Rectal smooth muscle tissue (tissue), 1 donor: ENCODE results near the gene CEACAM16.

Source experiments
- H3K27ac ChIP-seq: one replicate; pipeline ENCODE4 v1.7.0; 2013; ENCODE audit warnings: low read depth, low read length, inconsistent platforms
- H3K27me3 ChIP-seq: one replicate; pipeline ENCODE4 v1.7.0; 2013; ENCODE audit warnings: low read length; ENCODE audit not compliant: control insufficient read depth, insufficient read depth
- H3K36me3 ChIP-seq: one replicate; pipeline ENCODE4 v1.7.0; 2013; ENCODE audit warnings: low read length; ENCODE audit not compliant: control insufficient read depth, insufficient read depth
- H3K4me1 ChIP-seq: one replicate; pipeline ENCODE4 v1.7.0; 2013; ENCODE audit warnings: low read length; ENCODE audit not compliant: control insufficient read depth, insufficient read depth
- H3K4me3 ChIP-seq: one replicate; pipeline ENCODE4 v1.7.0; 2013; ENCODE audit warnings: low read length
- H3K9ac ChIP-seq: one replicate; pipeline ENCODE4 v1.7.0; 2013; ENCODE audit warnings: low read length

Gene CEACAM16, protein sequence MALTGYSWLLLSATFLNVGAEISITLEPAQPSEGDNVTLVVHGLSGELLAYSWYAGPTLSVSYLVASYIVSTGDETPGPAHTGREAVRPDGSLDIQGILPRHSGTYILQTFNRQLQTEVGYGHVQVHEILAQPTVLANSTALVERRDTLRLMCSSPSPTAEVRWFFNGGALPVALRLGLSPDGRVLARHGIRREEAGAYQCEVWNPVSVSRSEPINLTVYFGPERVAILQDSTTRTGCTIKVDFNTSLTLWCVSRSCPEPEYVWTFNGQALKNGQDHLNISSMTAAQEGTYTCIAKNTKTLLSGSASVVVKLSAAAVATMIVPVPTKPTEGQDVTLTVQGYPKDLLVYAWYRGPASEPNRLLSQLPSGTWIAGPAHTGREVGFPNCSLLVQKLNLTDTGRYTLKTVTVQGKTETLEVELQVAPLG

GRCh38 chr19:44698492-44699201 lies at the start of gene CEACAM16:
Gene CEACAM16, plus strand, starts transcription at chr19:44699151. Its CDS starts 2,306 bp downstream, at chr19:44701457.
- H3K4me1 ChIP-seq: no peaks in the 10 kb centered on the region

DNA sequence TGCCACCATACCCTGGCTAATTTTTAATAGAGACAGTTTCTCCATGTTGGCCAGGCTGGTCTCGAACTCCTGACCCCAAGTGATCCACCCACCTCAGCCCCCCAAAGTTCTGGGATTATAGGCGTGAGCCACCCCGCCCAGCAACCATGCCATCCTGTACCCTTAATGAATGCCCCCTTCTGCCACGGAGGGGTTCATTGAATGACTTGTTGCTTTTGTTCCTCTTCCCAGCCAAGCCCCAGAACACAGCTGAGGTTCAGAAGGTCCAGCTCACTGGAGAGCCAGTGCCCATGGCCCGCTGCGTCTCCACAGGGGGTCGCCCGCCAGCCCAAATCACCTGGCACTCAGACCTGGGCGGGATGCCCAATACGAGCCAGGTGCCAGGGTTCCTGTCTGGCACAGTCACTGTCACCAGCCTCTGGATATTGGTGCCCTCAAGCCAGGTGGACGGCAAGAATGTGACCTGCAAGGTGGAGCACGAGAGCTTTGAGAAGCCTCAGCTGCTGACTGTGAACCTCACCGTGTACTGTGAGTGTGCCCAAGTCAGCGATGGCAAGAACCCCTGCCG lies 49.3 kb upstream of the CEACAM16 start:
- Histone ChIP-seq H3K36me3 (peaks cover 22% of the 10 kb centered on the region), H3K4me3 (no peak overlapping the region), H3K27me3 (no peaks in the 10 kb centered on the region), H3K27ac (no peak overlapping the region), H3K9ac (no peak overlapping the region), H3K4me1 (no peaks in the 10 kb centered on the region)

More at GRCh38 chr19:44698492-44699201, at the start of gene CEACAM16:
- Histone ChIP-seq H3K27me3 (no peaks in the 10 kb centered on the region), H3K9ac (no peak within 1 kb of the TSS), H3K4me3 (no peak within 1 kb of the TSS), H3K36me3 (no peaks in the 10 kb centered on the region), H3K27ac (no peak within 1 kb of the TSS)

DNA sequence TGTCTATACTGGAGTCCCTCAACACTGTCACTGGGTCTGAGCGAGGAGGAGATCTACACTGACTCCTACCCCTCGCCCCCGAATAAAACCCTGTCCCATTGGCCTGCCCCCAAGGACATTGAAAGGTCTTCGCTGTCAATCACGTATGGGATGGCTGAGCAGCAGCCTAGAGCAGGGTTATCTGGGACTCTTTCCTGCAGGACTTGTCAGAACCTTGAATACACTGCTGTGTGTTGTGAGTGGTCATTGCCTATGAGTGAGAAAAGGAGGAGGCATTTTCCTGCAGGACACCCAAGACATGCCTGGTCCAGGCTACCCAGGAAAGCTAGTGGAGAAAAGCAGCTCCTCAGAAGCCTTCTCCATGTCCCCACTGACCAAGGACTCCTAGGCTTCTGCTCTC lies 45.6 kb upstream of the CEACAM16 start:
- Histone ChIP-seq H3K36me3 (peaks cover 22% of the 10 kb centered on the region), H3K4me3 (no peak overlapping the region), H3K9ac (no peak overlapping the region), H3K27ac (no peak overlapping the region), H3K4me1 (no peaks in the 10 kb centered on the region), H3K27me3 (no peaks in the 10 kb centered on the region)

- Histone ChIP-seq H3K4me1 (no peaks in the 10 kb centered on the region), H3K9ac (no peak overlapping the region), H3K4me3 (no peak overlapping the region), H3K27me3 (no peaks in the 10 kb centered on the region), H3K36me3 (peaks cover 19% of the 10 kb centered on the region), H3K27ac (no peak overlapping the region)
Measured at GRCh38 chr19:44653977-44654774, 44.8 kb upstream of the CEACAM16 start.

DNA sequence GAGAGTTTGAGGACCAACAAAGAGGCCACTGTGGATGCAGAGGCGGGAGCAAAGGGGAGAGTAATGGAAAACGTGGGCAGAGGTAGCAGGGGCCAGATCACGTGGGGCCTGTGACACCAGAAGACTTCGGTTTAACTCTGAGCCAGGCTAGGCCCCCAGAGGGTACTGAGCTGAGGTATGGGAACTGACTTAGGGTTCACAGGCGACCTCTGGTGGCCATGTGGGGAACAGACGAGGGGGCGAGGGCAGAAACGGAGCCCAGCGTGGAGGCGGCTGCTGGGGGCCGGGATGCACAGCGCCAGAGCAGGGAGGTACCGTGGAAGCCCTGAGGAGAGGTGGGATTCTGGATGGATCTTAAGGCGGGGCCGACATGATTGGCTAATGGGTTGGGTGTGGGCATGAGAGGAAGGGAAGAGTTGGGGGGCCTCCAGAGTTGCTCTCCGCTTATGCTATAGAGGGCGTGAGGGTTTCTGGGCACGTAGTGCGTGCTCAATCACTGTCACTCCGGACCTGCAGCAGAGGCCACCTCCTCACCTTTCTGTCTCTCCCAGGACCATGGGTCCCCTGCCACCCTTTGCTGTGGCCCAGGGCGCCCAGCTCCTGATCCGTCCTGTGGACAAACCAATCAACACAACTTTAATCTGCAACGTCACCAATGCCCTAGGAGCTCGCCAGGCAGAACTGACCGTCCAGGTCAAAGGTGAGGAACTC lies 41.6 kb upstream of the CEACAM16 start:
- H3K27me3 ChIP-seq: no peaks in the 10 kb centered on the region
- H3K4me1 ChIP-seq: no peaks in the 10 kb centered on the region
- no peak overlapping the region for H3K4me3 ChIP-seq
- no peak overlapping the region for H3K9ac ChIP-seq
- peaks cover 18% of the 10 kb centered on the region for H3K36me3 ChIP-seq
- H3K27ac ChIP-seq: no peak overlapping the region

DNA sequence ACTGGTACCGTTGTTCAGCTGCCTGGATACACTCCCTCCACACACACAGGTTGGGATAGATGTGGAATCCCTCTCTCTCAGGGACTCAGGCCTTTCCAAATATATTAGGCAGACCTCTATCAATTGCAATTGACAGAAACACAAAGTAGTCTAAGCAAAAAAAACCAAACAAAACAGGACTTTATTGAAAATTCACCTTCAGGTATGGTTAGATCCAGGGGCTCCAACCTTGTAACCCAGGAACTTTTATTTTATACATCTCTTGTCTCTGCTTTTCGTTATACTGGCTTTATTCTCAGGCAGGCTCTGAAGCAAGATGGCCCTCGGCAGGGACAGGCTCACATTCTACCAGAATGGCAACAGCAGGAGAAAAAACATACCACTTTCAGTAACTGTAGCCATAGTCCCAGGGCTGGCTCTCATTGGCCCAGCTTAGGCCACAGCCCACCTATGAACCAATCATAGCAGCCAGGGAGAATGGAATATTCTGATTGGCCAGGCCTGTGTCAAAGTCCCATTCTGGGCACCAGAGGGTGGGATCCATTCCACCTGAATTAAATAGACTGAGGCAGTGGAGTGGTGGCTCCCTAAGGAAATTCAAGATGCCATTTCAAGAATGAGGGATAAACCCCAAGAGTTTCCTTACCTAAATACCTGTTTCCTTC lies 40.8 kb upstream of the CEACAM16 start:
- H3K36me3 ChIP-seq: peaks cover 16% of the 10 kb centered on the region
- H3K9ac ChIP-seq: no peak overlapping the region
- H3K4me1 ChIP-seq: no peaks in the 10 kb centered on the region
- H3K4me3 ChIP-seq: no peak overlapping the region
- no peaks in the 10 kb centered on the region for H3K27me3 ChIP-seq
- H3K27ac ChIP-seq: no peak overlapping the region

DNA sequence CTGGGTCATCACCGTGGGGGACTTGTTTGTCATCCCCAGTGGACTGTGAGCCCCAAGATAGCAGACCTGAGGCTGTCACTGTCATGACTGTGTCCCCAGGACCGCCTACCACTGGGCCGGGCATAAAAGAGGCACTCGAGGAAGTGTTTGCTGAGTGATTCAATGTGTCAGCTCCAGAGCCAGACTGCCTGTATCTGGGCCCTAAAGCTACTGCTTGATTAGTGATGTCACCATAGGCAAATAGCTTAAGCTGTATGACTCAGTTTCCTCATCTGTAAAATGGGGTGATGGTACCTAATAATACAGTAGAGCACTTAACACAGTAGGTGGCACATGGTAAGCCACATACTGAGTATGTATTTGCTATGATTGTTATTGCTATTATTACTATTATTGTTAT lies 38.9 kb upstream of the CEACAM16 start:
- Histone ChIP-seq H3K27ac (no peak overlapping the region), H3K4me1 (no peaks in the 10 kb centered on the region), H3K27me3 (no peaks in the 10 kb centered on the region), H3K36me3 (peaks cover 14% of the 10 kb centered on the region), H3K4me3 (no peak overlapping the region), H3K9ac (no peak overlapping the region)

GRCh38 chr19:44661205-44661604 lies 37.7 kb upstream of the CEACAM16 start:
- Histone ChIP-seq H3K27me3 (no peaks in the 10 kb centered on the region), H3K36me3 (peaks cover 14% of the 10 kb centered on the region), H3K4me3 (no peak overlapping the region), H3K9ac (no peak overlapping the region), H3K27ac (no peak overlapping the region), H3K4me1 (no peaks in the 10 kb centered on the region)

GRCh38 chr19:44661904-44662303 lies 37.0 kb upstream of the CEACAM16 start:
- no peaks in the 10 kb centered on the region for H3K27me3 ChIP-seq
- no peak overlapping the region for H3K27ac ChIP-seq
- no peak overlapping the region for H3K9ac ChIP-seq
- H3K4me3 ChIP-seq: no peak overlapping the region
- H3K4me1 ChIP-seq: no peaks in the 10 kb centered on the region
- H3K36me3 ChIP-seq: peaks cover 14% of the 10 kb centered on the region

DNA sequence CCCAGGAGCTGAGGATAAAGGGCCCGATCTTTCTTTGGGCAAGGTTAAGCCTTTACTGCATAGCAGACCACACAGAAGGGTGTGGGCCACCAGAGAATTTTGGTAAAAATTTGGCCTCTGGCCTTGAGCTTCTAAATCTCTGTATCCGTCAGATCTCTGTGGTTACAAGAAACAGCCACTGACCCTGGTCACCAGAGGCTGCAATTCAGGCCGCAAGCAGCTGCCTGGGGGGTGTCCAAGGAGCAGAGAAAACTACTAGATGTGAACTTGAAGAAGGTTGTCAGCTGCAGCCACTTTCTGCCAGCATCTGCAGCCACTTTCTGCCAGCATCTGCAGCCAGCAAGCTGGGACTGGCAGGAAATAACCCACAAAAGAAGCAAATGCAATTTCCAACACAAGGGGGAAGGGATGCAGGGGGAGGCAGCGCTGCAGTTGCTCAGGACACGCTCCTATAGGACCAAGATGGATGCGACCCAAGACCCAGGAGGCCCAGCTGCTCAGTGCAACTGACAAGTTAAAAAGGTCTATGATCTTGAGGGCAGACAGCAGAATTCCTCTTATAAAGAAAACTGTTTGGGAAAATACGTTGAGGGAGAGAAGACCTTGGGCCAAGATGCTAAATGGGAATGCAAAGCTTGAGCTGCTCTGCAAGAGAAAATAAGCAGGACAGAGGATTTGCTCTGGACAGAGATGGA lies 36.1 kb upstream of the CEACAM16 start:
- Histone ChIP-seq H3K4me1 (no peaks in the 10 kb centered on the region), H3K27me3 (no peaks in the 10 kb centered on the region), H3K27ac (no peak overlapping the region), H3K36me3 (peaks cover 14% of the 10 kb centered on the region), H3K9ac (no peak overlapping the region), H3K4me3 (no peak overlapping the region)

DNA sequence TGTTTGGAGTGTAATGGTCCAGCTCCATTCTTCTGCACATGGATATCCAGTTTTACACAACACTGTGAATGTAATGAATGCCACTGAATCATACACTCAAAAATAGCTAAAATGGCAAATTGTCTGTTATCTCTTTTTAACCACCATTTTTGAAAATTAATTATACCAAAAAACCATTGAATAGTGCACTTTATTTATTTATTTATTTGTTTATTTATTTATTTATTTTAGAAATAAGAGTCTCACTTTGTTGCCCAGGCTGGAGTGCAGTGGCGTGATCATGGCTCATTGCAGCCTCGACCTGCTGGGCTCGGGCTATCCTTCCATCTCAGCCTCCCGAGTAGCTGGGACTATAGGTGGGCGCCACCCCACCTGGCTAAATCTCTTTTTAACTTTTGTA lies 35.0 kb upstream of the CEACAM16 start:
- Histone ChIP-seq H3K4me1 (no peaks in the 10 kb centered on the region), H3K36me3 (peaks cover 12% of the 10 kb centered on the region), H3K27me3 (no peaks in the 10 kb centered on the region)

More for the DNA sequence above, 35.0 kb upstream of the CEACAM16 start:
- no peak overlapping the region for H3K4me3 ChIP-seq
- no peak overlapping the region for H3K27ac ChIP-seq
- H3K9ac ChIP-seq: no peak overlapping the region
